Adrenal gland (tissue), 12 donors: ENCODE results near the gene CHTOP. TPM values are rescaled to one million over a fixed set of nuclear protein-coding genes. Genes with fewer than 3 reads are reported as not detected.

Experiments
- DNase-seq, 7 donors: peaks; one replicate each; pipeline ENCODE4 v3.0.0-alpha.2; 2019 to 2020
- H3K27ac ChIP-seq, 5 donors: fragments of 200-600 bp; sonication (generic) in 4 of 5; 1 replicate in 3 of 5; 2 replicates in 2 of 5; pipeline versions ENCODE4 v1.5.1 to v1.8.0; 2016 to 2020; ENCODE audit warnings: mild to moderate bottlenecking in 1 of 5
- H3K27me3 ChIP-seq: fragments of 200-600 bp; 2 replicates; pipeline ENCODE4 v1.8.0; 2021
- H3K36me3 ChIP-seq, 2 donors: fragments of 200-600 bp; replicated peaks in 1 of 2; 1 replicate in 1 of 2; 2 replicates in 1 of 2; pipeline versions ENCODE4 v1.5.1 to v1.8.0; 2018 to 2022
- H3K4me1 ChIP-seq, 2 donors: fragments of 200-600 bp; replicated peaks in 1 of 2; 1 replicate in 1 of 2; 2 replicates in 1 of 2; pipeline versions ENCODE4 v1.5.1 to v1.8.0; 2018 to 2021
- H3K4me3 ChIP-seq, 4 donors: fragments of 200-600 bp; sonication (generic) in 3 of 4; one replicate each; pipeline ENCODE4 v1.5.1; 2016 to 2018
- H3K9me3 ChIP-seq, 3 donors: fragments of 200-600 bp; sonication (generic) in 1 of 3; replicated peaks in 1 of 3; 1 replicate in 2 of 3; 2 replicates in 1 of 3; pipeline versions ENCODE4 v1.5.1 to v1.8.0; 2016 to 2021
- POLR2A ChIP-seq, 2 donors: fragments of 450-650 bp; IDR thresholded peaks; one replicate each; pipeline ENCODE4 v1.6.1; 2017; ENCODE audit warnings: antibody characterized with exemption in 2 of 2, mild to moderate bottlenecking in 2 of 2, moderate library complexity in 1 of 2
- WGBS, 4 donors: extraction: QIAGEN DNeasy Blood & Tissue Kit in 2 of 4; methylation state at CpG; one replicate each; pipeline versions ENCODE4 v1.1.5 to v1.1.7; 2013 to 2017; 5-methylcytosine and 5-hydroxymethylcytosine counted together
- intact Hi-C, 2 donors: fragments of 100-400 bp; cut with DNase I; formaldehyde crosslinking; loops; one replicate each; pipeline versions ENCODE4 v1.14.1 to v1.15.0; 2022 to 2023
- polyA plus RNA-seq, 3 donors: library from polyadenylated mRNA; stranded (reverse); fragments of 200-250 nt in 2 of 3; fragments of 350-450 nt in 1 of 3; fragmentation: Illumina TruSeq in 1 of 3; extraction: RNeasy Lipid Tissue Mini Kit (QIAGEN cat#74804) in 1 of 3; gene quantifications; one replicate each; pipeline ENCODE4 v1.2.3, GENCODE V29; 2013 to 2014
- total RNA-seq, 9 donors: library from RNA; depleted of rRNA in 4 of 9; stranded (reverse); fragments of >200 nt in 4 of 9; fragments of 120-200 nt in 1 of 9; fragmentation: NEBNext Ultra II Directional in 1 of 9; extraction: Animal tissue kit (Norgen Biotek cat#: 25700) in 1 of 9; gene quantifications; one replicate each; pipeline versions ENCODE4 v1.1.0 to v1.2.4, GENCODE V29; 2013 to 2023
- TF ChIP-seq, protein P1 (sequence below), 6 experiments: fragments of 450-650 bp in 4 of 6; fragments of 200-600 bp in 2 of 6; sonication (generic) in 1 of 6; IDR thresholded peaks; 1 replicate in 5 of 6; 2 replicates in 1 of 6; pipeline versions ENCODE4 v1.5.1 to v1.8.0; 2016 to 2021; ENCODE audit warnings: antibody characterized with exemption in 6 of 6, mild to moderate bottlenecking in 2 of 6, moderate library complexity in 1 of 6
- donor health status: healthy with polysubstance abuse.
- donor health status: Bipolar disorder and iron deficiency.
- donor health status: DM: yes; HTN: yes; CAD: no.
- donor health status: DM: no; HTN: no; CAD: no.
- donor health status: DM: no; HTN: no; CAD: no.
- donor health status: DM: yes; HTN: yes; CAD: no.

CHTOP gene
- total and polyA plus RNA-seq, 12 donors: 35.5 to 83.3 (median 58.3) TPM

DNA sequence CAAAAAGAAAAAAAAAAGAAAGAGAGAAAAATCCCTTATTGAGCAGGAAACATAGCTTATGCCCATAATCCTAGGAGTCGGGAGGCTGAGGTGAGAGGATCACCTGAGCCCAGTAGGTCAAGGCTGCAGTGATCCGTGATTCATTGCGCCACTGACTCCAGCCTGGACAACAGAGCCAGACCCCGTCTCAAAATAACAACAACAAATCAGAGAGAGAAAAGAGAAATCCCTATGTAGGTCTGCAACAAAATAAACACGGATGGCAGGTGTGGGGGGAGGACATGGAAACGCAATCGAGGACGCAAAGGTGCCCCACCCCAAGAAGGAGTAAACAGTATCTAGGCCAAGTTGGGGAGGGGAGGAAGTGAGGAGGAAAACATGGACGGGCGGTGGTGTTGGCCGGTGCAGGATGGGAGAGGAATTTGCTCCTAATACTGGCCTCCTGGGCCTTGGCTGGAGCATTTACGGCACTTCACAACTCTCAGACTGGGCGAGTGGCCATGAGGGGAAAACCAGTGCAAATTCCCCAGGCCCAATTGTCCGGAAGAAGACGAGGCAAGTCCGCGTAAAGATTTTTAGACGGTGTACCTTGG lies 609 bp upstream of the CHTOP start:
- intact Hi-C loops: no loop called here
- Histone ChIP-seq H3K27ac (peak overlapping the region in 4 of 5 donors; percentile 34 to 100 (median 100)), H3K9me3 (no peaks in the 10 kb centered on the region), H3K36me3 (peaks cover 0 to 21% of the 10 kb centered on the region in 2 donors), H3K4me3 (peak overlapping the region in 1 of 4 donors; percentile 78), H3K27me3 (no peaks in the 10 kb centered on the region), H3K4me1 (peaks cover 25 to 37% of the 10 kb centered on the region in 2 donors)
- 39 to 63% (median 43%) methylated on average over 17 to 18 of the region's 18 CpGs for WGBS, 4 donors
- no peak for TF ChIP-seq POLR2A (IDR thresholded peaks at IDR 0.05)
- TF ChIP-seq, protein P1, sequence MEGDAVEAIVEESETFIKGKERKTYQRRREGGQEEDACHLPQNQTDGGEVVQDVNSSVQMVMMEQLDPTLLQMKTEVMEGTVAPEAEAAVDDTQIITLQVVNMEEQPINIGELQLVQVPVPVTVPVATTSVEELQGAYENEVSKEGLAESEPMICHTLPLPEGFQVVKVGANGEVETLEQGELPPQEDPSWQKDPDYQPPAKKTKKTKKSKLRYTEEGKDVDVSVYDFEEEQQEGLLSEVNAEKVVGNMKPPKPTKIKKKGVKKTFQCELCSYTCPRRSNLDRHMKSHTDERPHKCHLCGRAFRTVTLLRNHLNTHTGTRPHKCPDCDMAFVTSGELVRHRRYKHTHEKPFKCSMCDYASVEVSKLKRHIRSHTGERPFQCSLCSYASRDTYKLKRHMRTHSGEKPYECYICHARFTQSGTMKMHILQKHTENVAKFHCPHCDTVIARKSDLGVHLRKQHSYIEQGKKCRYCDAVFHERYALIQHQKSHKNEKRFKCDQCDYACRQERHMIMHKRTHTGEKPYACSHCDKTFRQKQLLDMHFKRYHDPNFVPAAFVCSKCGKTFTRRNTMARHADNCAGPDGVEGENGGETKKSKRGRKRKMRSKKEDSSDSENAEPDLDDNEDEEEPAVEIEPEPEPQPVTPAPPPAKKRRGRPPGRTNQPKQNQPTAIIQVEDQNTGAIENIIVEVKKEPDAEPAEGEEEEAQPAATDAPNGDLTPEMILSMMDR (IDR thresholded peaks at IDR 0.05): peak in 1 of 6 experiments; percentile 5
- peak in 1 of 7 donors; percentile 24 for DNase-seq

DNA sequence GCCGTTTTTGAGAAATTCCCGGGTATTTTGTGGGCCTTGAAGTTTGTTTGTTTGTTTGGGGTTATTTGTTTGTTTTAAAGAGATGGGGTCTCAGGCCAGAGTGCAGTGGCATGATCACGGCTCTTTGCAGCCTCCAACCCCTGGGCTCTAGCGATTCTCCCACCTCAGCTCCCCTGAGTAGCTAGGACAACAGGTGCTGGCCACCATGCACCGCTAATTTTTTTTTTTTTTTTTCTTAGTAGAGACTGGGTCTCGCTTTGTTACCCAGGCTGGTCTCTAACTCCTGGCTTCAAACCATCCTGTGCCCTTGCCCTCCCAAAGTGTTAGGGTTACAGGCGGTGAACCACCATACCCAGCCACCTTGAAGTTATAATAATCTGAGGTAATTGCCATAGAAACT lies 2.0 kb downstream of the CHTOP start:
- no peak for TF ChIP-seq POLR2A (IDR thresholded peaks at IDR 0.05)
- TF ChIP-seq, protein P1 (IDR thresholded peaks at IDR 0.05): no peak
- H3K4me1 ChIP-seq: peaks cover 25 to 41% of the 10 kb centered on the region in 2 donors
- intact Hi-C loops: no loop called here
- DNase-seq: no peak
- H3K27me3 ChIP-seq: no peaks in the 10 kb centered on the region
- WGBS, 4 donors: 78 to 89% (median 83%) methylated on average over 7 of the region's 7 CpGs
- H3K27ac ChIP-seq: peak overlapping the region in 3 of 5 donors; percentile 98 to 100 (median 100)
- H3K36me3 ChIP-seq: peaks cover 0 to 47% of the 10 kb centered on the region in 2 donors
- H3K9me3 ChIP-seq: no peaks in the 10 kb centered on the region
- H3K4me3 ChIP-seq: peak overlapping the region in 1 of 4 donors; percentile 78

- Histone ChIP-seq H3K27ac (peak overlapping the region in 2 of 5 donors; percentile 16 to 100), H3K27me3 (no peaks in the 10 kb centered on the region), H3K4me3 (no peak overlapping the region), H3K36me3 (peaks cover 0 to 52% of the 10 kb centered on the region in 2 donors), H3K9me3 (no peaks in the 10 kb centered on the region), H3K4me1 (peaks cover 25 to 41% of the 10 kb centered on the region in 2 donors)
- no peak for DNase-seq
- intact Hi-C loops: no loop called here
- TF ChIP-seq POLR2A (IDR thresholded peaks at IDR 0.05): no peak
- TF ChIP-seq, protein P1 (IDR thresholded peaks at IDR 0.05): no peak
- 80 to 88% (median 87%) methylated on average over 9 of the region's 9 CpGs for WGBS, 4 donors
Measured at GRCh38 chr1:153636312-153636711, 2.4 kb downstream of the CHTOP start.

GRCh38 chr1:153638261-153638660 lies 4.4 kb downstream of the CHTOP start:
- intact Hi-C loops: no loop called here
- peak overlapping the region in 3 of 5 donors; percentile 6 to 100 (median 50) for H3K27ac ChIP-seq
- peaks cover 23 to 43% of the 10 kb centered on the region in 2 donors for H3K4me1 ChIP-seq
- WGBS, 4 donors: 42 to 61% (median 55%) methylated on average over 6 of the region's 6 CpGs
- H3K27me3 ChIP-seq: no peaks in the 10 kb centered on the region
- H3K4me3 ChIP-seq: no peak overlapping the region
- no peaks in the 10 kb centered on the region for H3K9me3 ChIP-seq
- TF ChIP-seq, protein P1 (IDR thresholded peaks at IDR 0.05): no peak
- peak in 1 of 2 donors; percentile 19 for TF ChIP-seq POLR2A (IDR thresholded peaks at IDR 0.05)
- DNase-seq: peak in 1 of 7 donors; percentile 39
- H3K36me3 ChIP-seq: peaks cover 0 to 71% of the 10 kb centered on the region in 2 donors
